HCT116 (cell line): ENCODE measurements around the gene MTA3.

Source experiments
- EZH2 ChIP-seq: fragments of 200-600 bp; sonication (generic); IDR thresholded peaks from 2 replicates; pipeline ENCODE4 v1.6.1; 2017; ENCODE audit warnings: antibody characterized with exemption, mixed run types
- POLR2A ChIP-seq: IDR thresholded peaks from 2 replicates; pipeline ENCODE4 v1.7.0; 2011; ENCODE audit warnings: borderline replicate concordance; ENCODE audit not compliant: insufficient read depth, insufficient read length; ENCODE audit errors: extremely low read depth
- POLR2AphosphoS5 ChIP-seq: IDR thresholded peaks from 2 replicates; pipeline ENCODE4 v1.6.1; 2011; ENCODE audit warnings: mild to moderate bottlenecking, low read depth, low read length, moderate library complexity
- RAD21 ChIP-seq: IDR thresholded peaks from 2 replicates; pipeline ENCODE4 v1.6.1; 2012; ENCODE audit warnings: low read depth, mild to moderate bottlenecking
- SIN3A ChIP-seq: IDR thresholded peaks from 2 replicates; pipeline ENCODE4 v1.6.1; 2012; ENCODE audit warnings: low read depth
- SRF ChIP-seq: IDR thresholded peaks from 2 replicates; pipeline ENCODE4 v1.6.1; 2012; ENCODE audit warnings: low read depth
- TCF7L2 ChIP-seq: IDR thresholded peaks from 2 replicates; pipeline ENCODE4 v1.7.0; 2011; ENCODE audit warnings: borderline replicate concordance, inconsistent platforms; ENCODE audit not compliant: insufficient read depth, insufficient read length; ENCODE audit errors: extremely low read depth
- YY1 ChIP-seq: IDR thresholded peaks from 2 replicates; pipeline ENCODE4 v1.6.1; 2011; ENCODE audit warnings: low read length, low read depth, moderate library complexity, mild to moderate bottlenecking; ENCODE audit not compliant: insufficient replicate concordance; ENCODE audit errors: extremely low read depth
- ZFX ChIP-seq: fragments of 450-650 bp; IDR thresholded peaks from 2 replicates; pipeline ENCODE4 v1.6.1; 2017
- TF ChIP-seq, protein P1 (sequence below): IDR thresholded peaks from 2 replicates; pipeline ENCODE4 v1.6.1; 2012; ENCODE audit warnings: low read depth
- TF ChIP-seq, protein P2 (sequence below), 3 experiments: fragments of 200-600 bp in 1 of 3; sonication (generic) in 1 of 3; IDR thresholded peaks in 2 of 3; conservative IDR thresholded peaks in 1 of 3; 2 replicates each; pipeline ENCODE4 v1.5.1; 2012 to 2017; ENCODE audit warnings: low read depth in 2 of 3, low read length in 2 of 3, antibody characterized with exemption in 1 of 3, borderline replicate concordance in 1 of 3, control low read depth in 1 of 3, mild to moderate bottlenecking in 1 of 3, mixed read lengths in 1 of 3, mixed run types in 1 of 3, moderate library complexity in 1 of 3; ENCODE audit not compliant: insufficient read depth in 1 of 3
- TF ChIP-seq, protein P3 (sequence below): IDR thresholded peaks from 2 replicates; pipeline ENCODE4 v1.6.1; 2012

DNA sequence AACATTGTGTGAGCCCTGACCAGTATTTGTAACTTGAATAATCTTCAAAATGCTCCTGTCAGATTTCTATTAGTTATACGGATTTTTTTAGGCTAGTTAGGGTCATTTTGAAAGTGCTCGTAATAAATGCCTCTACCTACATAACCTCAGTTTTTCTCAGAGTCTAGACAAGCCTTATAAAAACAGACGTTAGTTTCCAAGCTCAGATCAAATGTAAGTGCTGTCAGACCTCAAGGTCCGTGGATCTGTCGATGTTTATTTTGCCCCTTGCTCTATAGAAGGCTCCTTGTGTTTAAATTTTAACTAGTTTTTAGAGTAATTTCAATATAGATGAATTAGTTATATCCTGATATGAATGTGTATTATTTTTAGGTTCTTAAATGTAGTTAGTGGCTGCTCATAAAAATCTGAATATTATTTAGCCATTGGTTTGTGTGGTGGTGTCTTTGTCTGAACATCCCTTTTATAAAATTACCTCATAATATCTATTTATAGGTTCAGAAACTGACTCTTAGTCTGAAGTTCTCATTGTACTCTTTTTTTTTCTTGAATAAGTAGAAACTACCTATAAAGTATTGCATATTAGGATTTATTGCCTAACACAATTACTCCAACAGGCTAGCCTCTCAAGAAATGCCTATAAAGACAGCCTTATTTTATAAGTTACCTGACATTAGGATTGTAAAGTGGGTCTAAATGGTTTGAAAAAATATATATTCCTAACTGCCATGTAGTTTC lies 71.1 kb downstream of the MTA3 start:
- TF ChIP-seq, protein P1, sequence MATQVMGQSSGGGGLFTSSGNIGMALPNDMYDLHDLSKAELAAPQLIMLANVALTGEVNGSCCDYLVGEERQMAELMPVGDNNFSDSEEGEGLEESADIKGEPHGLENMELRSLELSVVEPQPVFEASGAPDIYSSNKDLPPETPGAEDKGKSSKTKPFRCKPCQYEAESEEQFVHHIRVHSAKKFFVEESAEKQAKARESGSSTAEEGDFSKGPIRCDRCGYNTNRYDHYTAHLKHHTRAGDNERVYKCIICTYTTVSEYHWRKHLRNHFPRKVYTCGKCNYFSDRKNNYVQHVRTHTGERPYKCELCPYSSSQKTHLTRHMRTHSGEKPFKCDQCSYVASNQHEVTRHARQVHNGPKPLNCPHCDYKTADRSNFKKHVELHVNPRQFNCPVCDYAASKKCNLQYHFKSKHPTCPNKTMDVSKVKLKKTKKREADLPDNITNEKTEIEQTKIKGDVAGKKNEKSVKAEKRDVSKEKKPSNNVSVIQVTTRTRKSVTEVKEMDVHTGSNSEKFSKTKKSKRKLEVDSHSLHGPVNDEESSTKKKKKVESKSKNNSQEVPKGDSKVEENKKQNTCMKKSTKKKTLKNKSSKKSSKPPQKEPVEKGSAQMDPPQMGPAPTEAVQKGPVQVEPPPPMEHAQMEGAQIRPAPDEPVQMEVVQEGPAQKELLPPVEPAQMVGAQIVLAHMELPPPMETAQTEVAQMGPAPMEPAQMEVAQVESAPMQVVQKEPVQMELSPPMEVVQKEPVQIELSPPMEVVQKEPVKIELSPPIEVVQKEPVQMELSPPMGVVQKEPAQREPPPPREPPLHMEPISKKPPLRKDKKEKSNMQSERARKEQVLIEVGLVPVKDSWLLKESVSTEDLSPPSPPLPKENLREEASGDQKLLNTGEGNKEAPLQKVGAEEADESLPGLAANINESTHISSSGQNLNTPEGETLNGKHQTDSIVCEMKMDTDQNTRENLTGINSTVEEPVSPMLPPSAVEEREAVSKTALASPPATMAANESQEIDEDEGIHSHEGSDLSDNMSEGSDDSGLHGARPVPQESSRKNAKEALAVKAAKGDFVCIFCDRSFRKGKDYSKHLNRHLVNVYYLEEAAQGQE = no peak
- TF ChIP-seq ZFX = no peak
- TF ChIP-seq POLR2A = no peak
- TF ChIP-seq, protein P2, sequence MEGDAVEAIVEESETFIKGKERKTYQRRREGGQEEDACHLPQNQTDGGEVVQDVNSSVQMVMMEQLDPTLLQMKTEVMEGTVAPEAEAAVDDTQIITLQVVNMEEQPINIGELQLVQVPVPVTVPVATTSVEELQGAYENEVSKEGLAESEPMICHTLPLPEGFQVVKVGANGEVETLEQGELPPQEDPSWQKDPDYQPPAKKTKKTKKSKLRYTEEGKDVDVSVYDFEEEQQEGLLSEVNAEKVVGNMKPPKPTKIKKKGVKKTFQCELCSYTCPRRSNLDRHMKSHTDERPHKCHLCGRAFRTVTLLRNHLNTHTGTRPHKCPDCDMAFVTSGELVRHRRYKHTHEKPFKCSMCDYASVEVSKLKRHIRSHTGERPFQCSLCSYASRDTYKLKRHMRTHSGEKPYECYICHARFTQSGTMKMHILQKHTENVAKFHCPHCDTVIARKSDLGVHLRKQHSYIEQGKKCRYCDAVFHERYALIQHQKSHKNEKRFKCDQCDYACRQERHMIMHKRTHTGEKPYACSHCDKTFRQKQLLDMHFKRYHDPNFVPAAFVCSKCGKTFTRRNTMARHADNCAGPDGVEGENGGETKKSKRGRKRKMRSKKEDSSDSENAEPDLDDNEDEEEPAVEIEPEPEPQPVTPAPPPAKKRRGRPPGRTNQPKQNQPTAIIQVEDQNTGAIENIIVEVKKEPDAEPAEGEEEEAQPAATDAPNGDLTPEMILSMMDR (IDR thresholded peaks at IDR 0.05 in 2 of 3, conservative IDR thresholded peaks at IDR 0.05 in 1 of 3; ENCODE audit: borderline replicate concordance in 1 of 3, insufficient read depth in 1 of 3, low read depth in 2 of 3, low read length in 2 of 3) = no peak
- TF ChIP-seq EZH2 = no peak
- TF ChIP-seq SRF = no peak
- TF ChIP-seq, protein P3, sequence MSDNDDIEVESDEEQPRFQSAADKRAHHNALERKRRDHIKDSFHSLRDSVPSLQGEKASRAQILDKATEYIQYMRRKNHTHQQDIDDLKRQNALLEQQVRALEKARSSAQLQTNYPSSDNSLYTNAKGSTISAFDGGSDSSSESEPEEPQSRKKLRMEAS = no peak
- TF ChIP-seq TCF7L2 = no peak
- no peak for TF ChIP-seq YY1
- no peak for TF ChIP-seq RAD21
- TF ChIP-seq SIN3A = no peak
- no peak for TF ChIP-seq POLR2AphosphoS5
